ENCODE results near the gene SLC29A3. TPM values are rescaled to one million over a fixed set of nuclear protein-coding genes. Genes with fewer than 3 reads are reported as not detected.

The SLC29A3 gene
- total RNA-seq, 1 donor: 2.5 TPM

DNA sequence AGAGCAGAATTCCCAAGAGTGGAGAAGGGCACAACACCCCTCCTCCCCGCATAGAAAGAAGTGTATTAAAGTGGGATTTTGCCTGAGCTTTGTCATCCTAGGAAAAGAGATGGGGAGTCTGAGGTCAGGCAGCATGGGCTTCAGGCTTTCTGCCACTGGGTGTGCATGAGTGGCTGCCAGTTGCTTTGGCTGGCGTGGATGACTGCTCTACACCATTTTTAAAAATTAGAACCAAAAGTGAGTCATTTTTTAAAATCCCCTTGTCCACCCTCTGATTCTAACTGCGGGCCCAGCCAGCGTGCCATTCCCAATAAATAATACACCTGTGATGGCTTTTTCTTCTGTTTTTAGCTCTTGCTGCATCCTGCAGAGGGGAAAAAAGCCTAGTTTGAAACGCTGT is 13.4 kb downstream of the SLC29A3 start:
- Histone ChIP-seq H4K20me1 (ENCODE audit: insufficient read depth, low read length) (no peaks in the 10 kb centered on the region), H3K9me3 (ENCODE audit: low read depth, low read length) (no peaks in the 10 kb centered on the region), H3K79me2 (ENCODE audit: insufficient read depth, low read length) (no peaks in the 10 kb centered on the region), H3K36me3 (ENCODE audit: insufficient read depth, low read length) (no peaks in the 10 kb centered on the region), H3K4me3 (ENCODE audit: insufficient read depth, low read length) (no peak overlapping the region), H3K27ac (ENCODE audit: low read depth, low read length) (no peak overlapping the region), H3K4me2 (ENCODE audit: insufficient read depth, low read length) (no peak overlapping the region), H3K27me3 (ENCODE audit: insufficient read depth, low read length) (no peaks in the 10 kb centered on the region), H3K4me1 (ENCODE audit: insufficient read depth, low read length) (no peaks in the 10 kb centered on the region), H2AFZ (ENCODE audit: low read length) (no peak overlapping the region)
- TF ChIP-seq, protein P1, sequence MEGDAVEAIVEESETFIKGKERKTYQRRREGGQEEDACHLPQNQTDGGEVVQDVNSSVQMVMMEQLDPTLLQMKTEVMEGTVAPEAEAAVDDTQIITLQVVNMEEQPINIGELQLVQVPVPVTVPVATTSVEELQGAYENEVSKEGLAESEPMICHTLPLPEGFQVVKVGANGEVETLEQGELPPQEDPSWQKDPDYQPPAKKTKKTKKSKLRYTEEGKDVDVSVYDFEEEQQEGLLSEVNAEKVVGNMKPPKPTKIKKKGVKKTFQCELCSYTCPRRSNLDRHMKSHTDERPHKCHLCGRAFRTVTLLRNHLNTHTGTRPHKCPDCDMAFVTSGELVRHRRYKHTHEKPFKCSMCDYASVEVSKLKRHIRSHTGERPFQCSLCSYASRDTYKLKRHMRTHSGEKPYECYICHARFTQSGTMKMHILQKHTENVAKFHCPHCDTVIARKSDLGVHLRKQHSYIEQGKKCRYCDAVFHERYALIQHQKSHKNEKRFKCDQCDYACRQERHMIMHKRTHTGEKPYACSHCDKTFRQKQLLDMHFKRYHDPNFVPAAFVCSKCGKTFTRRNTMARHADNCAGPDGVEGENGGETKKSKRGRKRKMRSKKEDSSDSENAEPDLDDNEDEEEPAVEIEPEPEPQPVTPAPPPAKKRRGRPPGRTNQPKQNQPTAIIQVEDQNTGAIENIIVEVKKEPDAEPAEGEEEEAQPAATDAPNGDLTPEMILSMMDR (IDR thresholded peaks at IDR 0.05; ENCODE audit: extremely low read depth, low read depth, low read length): no peak
- no peak for DNase-seq (ENCODE audit: insufficient read length, low spot score, missing footprints)

DNA sequence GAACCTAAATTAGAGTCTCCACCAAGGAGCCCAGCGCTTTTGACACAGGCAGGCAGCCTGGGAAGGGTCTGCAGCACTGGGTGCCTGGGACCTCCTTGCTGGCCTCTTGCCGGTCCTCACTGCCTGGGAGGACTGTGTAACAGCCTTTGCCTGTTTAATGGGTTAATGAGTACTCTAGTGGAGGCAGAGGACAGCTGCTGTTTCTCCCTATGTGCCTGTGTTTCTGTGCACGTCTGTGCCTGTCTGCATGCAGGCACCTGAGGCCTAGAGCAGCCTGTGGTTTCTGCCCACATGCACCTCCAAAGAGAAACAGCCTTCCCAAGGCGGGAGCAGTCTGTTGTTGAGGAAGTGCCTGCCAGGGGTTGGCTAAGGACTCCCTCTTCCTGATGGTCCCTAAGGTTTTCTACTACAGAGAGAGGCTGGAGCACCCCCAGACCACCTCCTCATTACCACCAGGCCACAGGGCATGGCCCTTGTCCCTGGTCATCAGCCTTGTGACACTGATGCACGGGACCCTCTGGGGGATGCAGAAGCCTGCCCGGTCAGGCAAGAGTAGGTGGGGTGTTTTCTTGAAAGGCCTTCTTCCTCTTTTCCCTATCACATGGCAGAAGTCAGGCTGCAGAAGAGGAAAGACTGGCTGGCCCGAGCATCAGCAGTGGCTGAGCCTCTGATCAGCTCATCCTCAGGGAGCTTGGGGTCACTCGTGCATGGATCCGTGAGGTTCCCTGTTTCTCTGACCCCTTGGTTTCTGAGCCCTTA is 14.2 kb downstream of the SLC29A3 start:
- H3K36me3 ChIP-seq (ENCODE audit: insufficient read depth, low read length): no peaks in the 10 kb centered on the region
- TF ChIP-seq, protein P1 (IDR thresholded peaks at IDR 0.05; ENCODE audit: extremely low read depth, low read depth, low read length): no peak
- H3K27me3 ChIP-seq (ENCODE audit: insufficient read depth, low read length): no peaks in the 10 kb centered on the region
- H2AFZ ChIP-seq (ENCODE audit: low read length): no peak overlapping the region
- DNase-seq (ENCODE audit: insufficient read length, low spot score, missing footprints): no peak
- no peak overlapping the region for H3K4me2 ChIP-seq (ENCODE audit: insufficient read depth, low read length)
- H3K27ac ChIP-seq (ENCODE audit: low read depth, low read length): no peak overlapping the region
- no peaks in the 10 kb centered on the region for H4K20me1 ChIP-seq (ENCODE audit: insufficient read depth, low read length)
- H3K9me3 ChIP-seq (ENCODE audit: low read depth, low read length): no peaks in the 10 kb centered on the region
- no peaks in the 10 kb centered on the region for H3K4me1 ChIP-seq (ENCODE audit: insufficient read depth, low read length)
- no peak overlapping the region for H3K4me3 ChIP-seq (ENCODE audit: insufficient read depth, low read length)
- no peaks in the 10 kb centered on the region for H3K79me2 ChIP-seq (ENCODE audit: insufficient read depth, low read length)

DNA sequence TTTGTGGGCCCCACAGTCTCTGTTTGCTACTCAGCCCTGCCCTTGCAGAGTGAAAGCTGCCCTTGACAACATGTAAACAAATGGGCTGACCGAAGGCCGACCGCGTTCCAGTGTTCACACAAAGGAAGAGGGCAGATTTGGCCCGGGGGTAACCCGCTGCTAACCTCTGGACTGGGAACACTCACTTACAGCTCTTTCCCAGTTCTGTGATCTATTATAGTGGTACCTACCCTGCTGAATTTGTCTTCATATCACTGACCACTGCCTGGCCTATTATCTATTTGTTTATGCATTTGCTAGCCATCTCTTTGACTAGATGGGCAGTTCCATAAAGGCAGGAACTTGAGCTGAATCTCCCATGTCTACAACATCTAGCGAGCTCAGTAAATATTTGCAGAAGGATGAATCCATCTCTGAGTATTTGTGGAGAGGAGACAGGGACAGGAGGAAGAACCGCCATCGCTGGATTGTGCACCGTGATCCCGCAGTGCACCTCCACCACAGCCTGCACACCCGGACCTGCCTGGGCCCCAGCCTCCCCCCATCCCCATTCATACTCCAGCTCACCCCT is 15.2 kb downstream of the SLC29A3 start:
- no peaks in the 10 kb centered on the region for H3K4me1 ChIP-seq (ENCODE audit: insufficient read depth, low read length)
- H3K27ac ChIP-seq (ENCODE audit: low read depth, low read length): no peak overlapping the region
- H2AFZ ChIP-seq (ENCODE audit: low read length): no peak overlapping the region
- H4K20me1 ChIP-seq (ENCODE audit: insufficient read depth, low read length): no peaks in the 10 kb centered on the region
- H3K27me3 ChIP-seq (ENCODE audit: insufficient read depth, low read length): no peaks in the 10 kb centered on the region
- H3K36me3 ChIP-seq (ENCODE audit: insufficient read depth, low read length): no peaks in the 10 kb centered on the region
- DNase-seq (ENCODE audit: insufficient read length, low spot score, missing footprints): no peak
- H3K79me2 ChIP-seq (ENCODE audit: insufficient read depth, low read length): no peaks in the 10 kb centered on the region
- H3K4me2 ChIP-seq (ENCODE audit: insufficient read depth, low read length): no peak overlapping the region
- H3K9me3 ChIP-seq (ENCODE audit: low read depth, low read length): no peaks in the 10 kb centered on the region
- no peak overlapping the region for H3K4me3 ChIP-seq (ENCODE audit: insufficient read depth, low read length)
- TF ChIP-seq, protein P1 (IDR thresholded peaks at IDR 0.05; ENCODE audit: extremely low read depth, low read depth, low read length): no peak

DNA sequence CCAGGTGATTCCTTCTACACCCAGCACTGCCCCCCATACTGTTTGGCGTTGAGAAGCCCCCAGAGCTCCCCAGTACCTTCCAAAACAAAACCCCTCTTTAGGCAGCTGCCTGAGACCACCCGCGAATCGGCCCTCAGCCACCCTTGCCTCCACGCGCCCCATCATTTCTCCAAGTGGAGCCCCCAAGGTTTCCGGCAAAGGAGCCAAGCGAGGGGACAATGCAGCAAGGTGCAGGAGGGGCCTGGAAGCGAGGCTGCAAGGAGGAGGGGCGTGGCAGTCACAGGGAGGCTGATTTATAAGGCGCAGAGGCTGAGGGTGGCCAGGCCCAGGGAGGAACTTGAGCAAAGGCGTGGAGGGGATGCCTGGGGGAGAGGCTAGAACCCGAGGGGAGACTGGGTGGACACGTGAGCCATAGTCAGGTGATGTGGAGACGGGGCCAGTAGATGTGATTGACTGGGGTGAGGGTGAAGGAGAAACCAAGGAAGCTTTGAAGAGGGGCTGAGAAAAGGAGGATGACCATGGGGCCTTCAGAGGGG is 16.2 kb downstream of the SLC29A3 start:
- Histone ChIP-seq H3K4me3 (ENCODE audit: insufficient read depth, low read length) (no peak overlapping the region), H2AFZ (ENCODE audit: low read length) (no peak overlapping the region)

More for the DNA sequence above, 16.2 kb downstream of the SLC29A3 start:
- no peaks in the 10 kb centered on the region for H4K20me1 ChIP-seq (ENCODE audit: insufficient read depth, low read length)
- H3K79me2 ChIP-seq (ENCODE audit: insufficient read depth, low read length): no peaks in the 10 kb centered on the region
- H3K27ac ChIP-seq (ENCODE audit: low read depth, low read length): no peak overlapping the region
- TF ChIP-seq, protein P1 (IDR thresholded peaks at IDR 0.05; ENCODE audit: extremely low read depth, low read depth, low read length): no peak
- H3K36me3 ChIP-seq (ENCODE audit: insufficient read depth, low read length): no peaks in the 10 kb centered on the region
- H3K27me3 ChIP-seq (ENCODE audit: insufficient read depth, low read length): no peaks in the 10 kb centered on the region
- no peaks in the 10 kb centered on the region for H3K4me1 ChIP-seq (ENCODE audit: insufficient read depth, low read length)
- no peak for DNase-seq (ENCODE audit: insufficient read length, low spot score, missing footprints)
- no peak overlapping the region for H3K4me2 ChIP-seq (ENCODE audit: insufficient read depth, low read length)
- no peaks in the 10 kb centered on the region for H3K9me3 ChIP-seq (ENCODE audit: low read depth, low read length)
